Activated naive CD4-positive, alpha-beta T cell treated with anti-CD3 and anti-CD28 coated beads, Interleukin-2, amount 50 U/mL, for 16 hours (primary cell): ENCODE data around the gene TRIM28.
"Not testable (repeated sequence)": the region's sequence is repeated elsewhere in the genome, so short reads cannot be mapped to it uniquely, and the experiment has no call there.

Source experiments
- DNase-seq: peaks from one replicate; pipeline ENCODE4 v3.0.0-alpha.2; 2020

The TRIM28 gene

GRCh38 chr19:58519355-58520256 is 24.3 kb upstream of the TRIM28 start, which contains the start of gene ZBTB45:
Gene ZBTB45, minus strand, starts transcription at chr19:58519810. Its CDS starts 2,137 bp downstream, at chr19:58517673.
- peak; percentile 89 for DNase-seq

- DNase-seq = no peak
Measured at GRCh38 chr19:58520257-58520599, 23.6 kb upstream of the TRIM28 start.

- DNase-seq = no peak
Measured at GRCh38 chr19:58521651-58522050, 22.2 kb upstream of the TRIM28 start.

- no peak for DNase-seq
Measured at GRCh38 chr19:58522709-58523108, 21.2 kb upstream of the TRIM28 start.

- DNase-seq = no peak
Measured at GRCh38 chr19:58529405-58529804, 14.5 kb upstream of the TRIM28 start.

GRCh38 chr19:58531034-58531840 is 12.6 kb upstream of the TRIM28 start:
- DNase-seq = no peak

- DNase-seq = no peak
Measured at GRCh38 chr19:58535857-58536256, 8.0 kb upstream of the TRIM28 start.

- DNase-seq = no peak
Measured at GRCh38 chr19:58536852-58537798, 6.7 kb upstream of the TRIM28 start.

GRCh38 chr19:58538257-58539168 is 5.4 kb upstream of the TRIM28 start:
- peak; percentile 51 for DNase-seq

GRCh38 chr19:58539169-58539559 is 4.7 kb upstream of the TRIM28 start:
- not testable (repeated sequence) for DNase-seq

- not testable (repeated sequence) for DNase-seq
Measured at GRCh38 chr19:58542641-58543372, 1.1 kb upstream of the TRIM28 start.

- DNase-seq = peak; percentile 82
Measured at GRCh38 chr19:58544591-58545285, 874 bp downstream of the TRIM28 start.

- no peak for DNase-seq
Measured at GRCh38 chr19:58545286-58546018, 1.6 kb downstream of the TRIM28 start.

- no peak for DNase-seq
Measured at GRCh38 chr19:58546019-58546530, 2.2 kb downstream of the TRIM28 start.

GRCh38 chr19:58547323-58548312 is 3.8 kb downstream of the TRIM28 start:
- no peak for DNase-seq

GRCh38 chr19:58548859-58549663 is 5.2 kb downstream of the TRIM28 start:
- DNase-seq = no peak
